Body of pancreas (tissue), 4 donors: ENCODE measurements around the gene ATXN7L3.

Source experiments
- POLR2A ChIP-seq, 3 donors: fragments of 450-650 bp; IDR thresholded peaks; one replicate each; pipeline ENCODE4 v1.6.1; 2016; ENCODE audit warnings: antibody characterized with exemption in 3 of 3, mild to moderate bottlenecking in 2 of 3
- TF ChIP-seq, protein P1 (sequence below), 7 experiments: fragments of 450-650 bp in 4 of 7; fragments of 200-600 bp in 3 of 7; sonication (generic) in 3 of 7; IDR thresholded peaks; one replicate each; pipeline ENCODE4 v1.5.1; 2016 to 2019; ENCODE audit warnings: antibody characterized with exemption in 7 of 7

DNA sequence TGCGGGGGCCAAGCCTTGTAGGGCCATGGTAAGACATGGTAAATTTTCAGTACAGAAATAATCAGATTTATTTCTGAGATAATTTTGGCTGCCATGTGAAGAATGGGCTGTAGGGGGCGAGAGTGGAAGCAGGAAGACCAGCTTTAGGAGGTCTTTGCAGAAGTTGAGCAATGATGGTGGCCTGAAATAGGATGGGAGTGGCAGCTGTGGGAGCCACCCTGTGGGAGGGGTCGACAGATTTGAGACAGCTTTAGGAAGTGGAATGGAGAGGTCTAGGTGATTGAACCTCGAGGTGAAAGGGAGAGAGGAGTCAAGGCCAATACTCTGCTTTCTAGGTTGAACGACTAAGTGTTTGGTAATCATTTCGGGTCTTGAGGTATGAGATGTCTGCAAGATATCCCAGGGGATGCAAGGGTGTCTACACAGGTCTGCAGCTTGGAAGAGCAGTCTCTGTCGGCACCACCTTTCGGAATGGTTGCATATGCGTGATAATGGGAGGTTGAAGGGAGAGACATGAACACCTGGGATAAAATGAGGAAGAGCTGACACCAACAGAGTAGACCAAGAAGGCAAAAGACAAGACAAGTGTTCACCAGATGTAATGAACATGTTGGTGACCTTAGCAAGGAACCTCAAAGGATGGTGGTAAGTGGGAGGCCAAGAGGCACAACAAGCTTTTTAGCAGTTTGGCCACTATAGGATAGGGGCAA is 4.2 kb upstream of the ATXN7L3 start:
- TF ChIP-seq, protein P1, sequence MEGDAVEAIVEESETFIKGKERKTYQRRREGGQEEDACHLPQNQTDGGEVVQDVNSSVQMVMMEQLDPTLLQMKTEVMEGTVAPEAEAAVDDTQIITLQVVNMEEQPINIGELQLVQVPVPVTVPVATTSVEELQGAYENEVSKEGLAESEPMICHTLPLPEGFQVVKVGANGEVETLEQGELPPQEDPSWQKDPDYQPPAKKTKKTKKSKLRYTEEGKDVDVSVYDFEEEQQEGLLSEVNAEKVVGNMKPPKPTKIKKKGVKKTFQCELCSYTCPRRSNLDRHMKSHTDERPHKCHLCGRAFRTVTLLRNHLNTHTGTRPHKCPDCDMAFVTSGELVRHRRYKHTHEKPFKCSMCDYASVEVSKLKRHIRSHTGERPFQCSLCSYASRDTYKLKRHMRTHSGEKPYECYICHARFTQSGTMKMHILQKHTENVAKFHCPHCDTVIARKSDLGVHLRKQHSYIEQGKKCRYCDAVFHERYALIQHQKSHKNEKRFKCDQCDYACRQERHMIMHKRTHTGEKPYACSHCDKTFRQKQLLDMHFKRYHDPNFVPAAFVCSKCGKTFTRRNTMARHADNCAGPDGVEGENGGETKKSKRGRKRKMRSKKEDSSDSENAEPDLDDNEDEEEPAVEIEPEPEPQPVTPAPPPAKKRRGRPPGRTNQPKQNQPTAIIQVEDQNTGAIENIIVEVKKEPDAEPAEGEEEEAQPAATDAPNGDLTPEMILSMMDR (IDR thresholded peaks at IDR 0.05): peak; percentile 33 to 76 (median 56)
- TF ChIP-seq POLR2A (IDR thresholded peaks at IDR 0.05): no peak
